ENCODE data around the gene CNOT9. TPM values are rescaled to one million over a fixed set of nuclear protein-coding genes. Genes with fewer than 3 reads are reported as not detected.
A peak's percentile ranks its signal among the peaks of the same experiment; 100 is the strongest.
"Not testable (repeated sequence)": the region's sequence is repeated elsewhere in the genome, so short reads cannot be mapped to it uniquely, and the experiment has no call there.

Gene CNOT9, protein sequence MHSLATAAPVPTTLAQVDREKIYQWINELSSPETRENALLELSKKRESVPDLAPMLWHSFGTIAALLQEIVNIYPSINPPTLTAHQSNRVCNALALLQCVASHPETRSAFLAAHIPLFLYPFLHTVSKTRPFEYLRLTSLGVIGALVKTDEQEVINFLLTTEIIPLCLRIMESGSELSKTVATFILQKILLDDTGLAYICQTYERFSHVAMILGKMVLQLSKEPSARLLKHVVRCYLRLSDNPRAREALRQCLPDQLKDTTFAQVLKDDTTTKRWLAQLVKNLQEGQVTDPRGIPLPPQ
- total RNA-seq (ENCODE audit: insufficient read depth, low replicate concordance): 20.0 TPM

DNA sequence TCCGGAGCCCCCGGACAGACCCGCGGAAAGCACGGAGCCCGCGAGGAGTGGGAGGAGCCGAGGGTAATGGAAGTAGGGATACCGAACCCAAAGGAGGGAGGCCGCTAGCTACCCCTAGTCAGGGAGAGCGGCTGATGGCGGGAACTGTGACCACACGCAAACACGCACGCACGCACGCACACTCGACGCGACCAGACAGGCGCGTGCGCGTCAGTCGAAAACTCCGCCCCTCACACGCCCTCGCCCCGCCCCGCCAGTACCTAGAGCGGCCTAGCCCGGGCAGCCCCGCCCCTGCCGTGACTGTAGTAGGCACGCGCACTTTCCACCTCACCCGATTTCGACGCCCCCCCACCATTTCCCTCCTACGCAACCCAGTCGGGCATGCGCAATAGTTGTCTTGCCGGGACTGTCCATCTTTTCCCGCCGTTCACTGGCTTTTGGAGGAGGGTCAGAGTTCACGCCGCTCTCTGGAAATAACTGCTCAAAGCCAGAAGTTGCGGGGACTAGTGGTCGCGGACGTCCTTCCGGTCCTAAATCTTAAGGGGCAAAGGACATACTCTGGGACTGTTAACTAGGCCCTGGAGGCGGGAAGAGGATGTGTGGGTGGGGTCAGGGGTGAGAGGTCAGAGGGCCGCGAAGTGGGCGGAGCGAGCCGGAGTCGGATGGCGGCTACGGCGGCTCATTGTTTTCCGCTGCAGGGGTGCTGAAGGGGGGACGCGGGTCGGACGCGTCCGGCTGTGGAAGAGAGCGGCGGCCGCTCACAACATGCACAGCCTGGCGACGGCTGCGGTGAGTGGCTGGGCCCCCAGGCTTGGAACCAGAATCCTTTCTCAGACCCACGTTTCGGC is at the start of gene CNOT9, which contains the start of gene USP37:
CNOT9 (plus strand) TSS at position 650 of the 848 bp plus-strand sequence; CDS start at position 766, 116 bp downstream.
USP37 (minus strand) TSS at position 162 of the 848 bp plus-strand sequence. CDS start 9,698 bp downstream, outside the sequence.
- peak; percentile 99 for DNase-seq (ENCODE audit: low spot score)

DNA sequence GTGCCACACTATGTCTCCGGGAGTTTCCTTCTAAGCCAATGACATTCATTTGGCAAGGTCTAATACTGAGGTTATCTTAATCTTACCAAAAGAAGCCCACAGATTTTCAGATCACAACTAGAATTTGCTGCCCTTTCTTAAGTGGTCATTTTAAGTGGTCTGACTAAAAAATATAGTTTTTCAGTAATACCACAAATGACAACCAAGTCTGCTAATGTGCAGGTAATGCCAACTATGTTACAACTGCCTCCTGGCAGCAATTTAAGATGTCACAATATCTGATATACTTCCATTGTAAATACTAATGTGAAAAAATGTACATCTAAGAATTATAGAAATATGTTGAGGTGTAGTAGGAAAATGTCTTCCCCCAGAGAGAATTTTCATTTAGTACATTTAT is 49.8 kb upstream of the CNOT9 start:
- no peak for DNase-seq (ENCODE audit: low spot score)

DNA sequence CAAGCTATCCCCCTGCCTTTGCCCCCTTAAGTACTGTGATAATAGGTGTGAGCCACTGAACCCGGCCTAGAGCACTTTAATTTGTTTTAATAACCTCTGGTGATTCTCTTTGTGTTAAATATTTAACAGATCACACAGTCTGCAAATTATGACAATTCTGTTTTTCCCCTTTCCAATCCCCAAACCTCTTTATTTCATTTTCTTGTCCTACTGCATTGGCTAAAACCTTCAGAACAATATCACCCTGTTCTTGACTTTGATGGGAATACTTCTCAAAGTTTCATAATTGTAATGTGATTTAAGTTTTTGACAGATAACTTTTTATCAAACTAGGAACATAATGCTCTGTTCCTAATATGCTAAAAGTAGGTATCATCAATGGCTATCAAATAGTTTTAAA is 45.0 kb upstream of the CNOT9 start:
- DNase-seq (ENCODE audit: low spot score): no peak

DNA sequence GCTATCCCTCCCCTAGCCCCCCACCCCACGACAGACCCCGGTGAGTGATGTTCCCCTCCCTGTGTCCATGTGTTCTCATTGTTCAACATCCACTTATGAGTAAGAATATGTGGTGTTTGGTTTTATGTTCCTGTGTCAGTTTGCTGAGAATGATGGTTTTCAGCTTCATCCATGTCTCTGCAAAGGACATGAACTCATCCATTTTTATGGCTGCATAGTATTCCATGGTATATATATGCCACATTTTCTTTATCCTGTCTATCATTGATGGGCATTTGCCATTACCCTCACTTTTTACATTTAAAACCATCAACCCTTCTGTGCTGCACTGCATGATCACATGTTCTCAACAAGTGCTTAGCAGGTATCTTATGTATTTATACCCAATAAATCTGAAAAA is 40.2 kb upstream of the CNOT9 start:
- DNase-seq (ENCODE audit: low spot score): not testable (repeated sequence)

DNA sequence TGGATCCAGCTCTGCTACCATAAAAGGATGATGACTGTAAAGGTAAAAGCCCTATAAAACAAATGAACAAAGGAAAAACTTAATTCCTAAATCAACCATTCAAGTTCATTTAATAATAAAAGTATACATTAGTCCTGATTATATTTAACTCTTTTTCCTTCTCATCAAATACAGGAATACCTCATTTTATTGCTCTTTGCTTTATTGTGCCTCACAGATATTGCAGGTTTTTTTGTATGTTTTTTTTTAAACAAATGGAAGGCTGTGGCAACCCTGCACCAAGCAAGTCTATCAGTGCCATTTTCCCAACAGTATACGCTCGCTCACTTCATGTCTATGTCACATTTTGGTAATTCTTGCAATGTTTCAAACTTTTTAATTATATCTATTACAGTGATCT is 38.6 kb upstream of the CNOT9 start:
- no peak for DNase-seq (ENCODE audit: low spot score)

DNA sequence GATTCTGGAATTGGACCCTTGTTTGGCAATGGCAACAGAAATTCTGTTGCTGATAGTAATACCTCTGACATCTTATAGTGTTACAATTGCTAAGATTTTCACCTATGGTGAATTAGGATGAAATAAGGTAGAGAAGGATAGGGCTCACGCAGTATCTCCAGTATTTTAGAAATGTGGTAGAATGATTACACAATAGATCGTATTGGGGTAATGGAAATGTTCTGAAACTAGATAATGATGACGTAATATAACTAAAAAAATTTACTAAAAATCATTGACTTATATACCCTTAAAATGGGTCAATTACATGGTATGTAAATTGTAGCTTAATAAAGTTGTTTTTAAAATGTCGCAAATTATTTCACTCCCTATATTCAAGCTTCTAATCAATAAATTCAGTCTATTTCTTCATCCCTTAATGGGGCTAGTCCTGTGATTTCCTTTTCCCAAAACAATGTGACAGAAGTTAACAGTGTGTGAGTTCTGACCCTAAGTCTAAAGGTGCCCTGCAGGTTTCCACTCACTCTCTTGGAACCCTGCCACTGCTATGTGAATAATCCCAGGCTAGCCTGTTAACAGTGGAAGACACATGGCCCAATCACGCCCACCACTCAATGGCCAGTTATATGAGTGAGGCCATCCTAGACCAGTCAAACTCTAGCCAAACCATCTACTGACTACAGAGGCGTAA is 31.7 kb upstream of the CNOT9 start:
- DNase-seq (ENCODE audit: low spot score): no peak

DNA sequence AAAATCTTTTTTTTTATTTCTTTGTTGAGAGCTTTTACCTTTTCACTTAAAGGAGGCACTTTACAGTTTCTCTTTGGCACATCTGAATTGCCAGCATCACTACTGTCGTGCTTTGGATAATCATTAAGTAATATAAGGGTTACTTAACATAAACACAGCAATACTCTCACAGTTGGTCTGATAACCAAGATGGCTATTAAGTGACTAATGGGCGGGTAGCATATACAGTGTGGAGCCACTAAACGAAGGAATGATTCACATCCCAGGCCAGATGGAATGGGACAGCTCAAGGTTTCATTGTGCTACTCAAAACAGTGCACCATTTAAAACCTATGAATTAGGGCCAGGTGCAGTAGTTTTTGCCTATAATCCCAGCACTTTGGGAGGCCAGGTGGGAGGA is 28.6 kb upstream of the CNOT9 start:
- no peak for DNase-seq (ENCODE audit: low spot score)

DNA sequence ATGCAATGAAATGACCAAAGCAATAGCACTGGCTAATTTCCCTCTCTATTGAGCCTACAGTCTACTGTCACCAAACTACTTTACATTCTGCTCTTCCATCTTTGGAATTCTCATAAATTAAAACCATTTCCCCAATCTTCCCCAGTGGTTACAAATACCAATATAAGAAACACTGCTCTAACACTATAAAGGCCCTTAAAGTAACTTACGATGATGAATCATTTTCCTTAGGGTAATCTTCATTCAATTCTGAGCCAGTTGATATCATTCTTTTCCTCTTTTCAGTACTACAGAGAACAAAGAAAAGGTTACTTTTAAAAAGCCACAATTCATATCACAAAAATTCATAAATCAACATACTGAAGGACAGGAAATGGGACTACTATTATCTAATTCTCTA is 22.6 kb upstream of the CNOT9 start:
- no peak for DNase-seq (ENCODE audit: low spot score)

DNA sequence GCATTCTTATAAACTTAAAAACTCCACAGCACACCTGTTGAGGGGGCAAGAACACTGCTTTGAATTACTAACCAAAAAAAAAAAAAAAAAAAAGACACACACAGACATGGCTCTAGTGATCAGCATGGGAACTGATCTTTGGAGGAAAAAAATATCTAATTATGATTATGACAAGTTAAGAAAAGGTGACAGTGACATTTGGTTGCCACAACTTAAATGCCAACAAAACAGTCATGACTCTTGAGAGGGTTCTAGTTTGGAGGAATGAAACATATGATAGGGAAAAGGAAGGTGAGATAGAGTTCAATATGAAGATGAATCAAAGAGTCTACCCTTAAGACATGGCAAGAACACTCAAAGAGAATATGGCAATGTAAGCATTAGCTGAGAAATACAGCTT is 21.1 kb upstream of the CNOT9 start:
- DNase-seq (ENCODE audit: low spot score): no peak

DNA sequence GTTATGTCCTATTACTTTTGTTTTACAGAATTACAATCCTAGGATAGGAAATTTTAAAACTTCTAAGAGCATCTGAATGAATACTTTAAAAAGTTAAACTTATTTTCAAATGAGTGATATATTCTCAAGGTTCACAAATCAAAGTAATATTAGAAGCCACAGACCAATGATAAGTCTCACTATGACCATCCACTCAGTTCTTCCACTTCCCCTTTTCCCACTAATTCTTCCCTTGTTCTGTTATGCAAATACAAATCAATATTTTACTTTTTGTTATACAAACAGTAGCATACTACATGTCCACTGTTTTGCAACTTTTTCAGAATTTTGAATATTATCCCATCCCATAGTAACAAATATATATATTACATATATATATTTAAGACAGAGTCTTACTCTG is 20.7 kb upstream of the CNOT9 start:
- no peak for DNase-seq (ENCODE audit: low spot score)

DNA sequence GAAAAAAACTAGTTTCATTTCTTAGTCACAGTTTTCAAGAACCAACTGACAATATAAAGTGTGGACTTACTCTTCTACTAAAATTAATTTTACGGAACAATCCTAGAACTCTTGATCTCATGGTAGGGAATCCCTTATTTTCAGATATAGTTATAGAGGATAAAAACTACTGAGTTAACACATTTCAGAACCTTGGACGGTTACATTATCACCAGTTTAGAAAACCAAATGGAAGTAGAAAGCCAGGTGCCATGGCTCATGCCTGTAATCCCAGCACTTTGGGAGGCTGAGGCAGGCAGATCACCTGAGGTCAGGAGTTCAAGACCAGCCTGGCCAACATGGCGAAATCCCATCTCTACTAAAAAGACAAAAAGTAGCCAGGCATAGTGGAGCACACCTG is 14.4 kb upstream of the CNOT9 start:
- DNase-seq (ENCODE audit: low spot score): not testable (repeated sequence)

DNA sequence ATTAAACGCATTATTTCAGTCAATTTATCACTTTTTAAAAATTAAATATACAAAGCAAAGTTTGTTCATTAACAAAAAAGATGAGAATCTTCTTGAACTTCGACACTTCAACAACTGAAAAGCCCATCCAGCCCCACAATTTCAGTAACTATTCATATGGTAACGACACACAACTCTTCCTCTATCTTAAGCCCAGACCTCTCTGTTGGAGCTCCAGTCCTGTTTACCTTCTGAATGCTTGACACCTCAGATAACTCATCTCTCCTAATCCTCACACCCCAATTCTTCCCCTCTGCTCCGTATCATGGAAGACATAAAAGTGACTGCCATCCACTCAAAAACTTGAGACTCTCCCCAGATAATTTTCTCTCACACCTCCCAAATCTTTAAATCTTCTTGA is 13.1 kb upstream of the CNOT9 start:
- no peak for DNase-seq (ENCODE audit: low spot score)

DNA sequence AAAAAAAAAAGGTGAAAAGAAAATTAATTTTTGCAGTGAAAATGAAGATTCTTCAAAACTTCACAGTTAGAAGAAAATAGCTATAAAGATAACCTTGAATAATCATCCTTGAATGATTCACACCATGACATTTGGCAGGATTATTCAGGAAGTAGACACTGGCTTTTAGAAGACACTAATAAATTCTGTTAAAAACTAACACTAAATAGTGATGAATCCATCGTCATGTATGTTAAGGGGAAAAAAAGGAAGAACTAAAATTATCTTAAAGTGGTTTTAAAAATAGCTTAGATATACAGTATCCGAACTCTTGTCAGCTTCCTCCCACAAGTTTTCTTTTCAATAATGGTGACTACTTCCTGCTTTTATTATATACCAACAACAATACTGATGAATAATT is 10.7 kb upstream of the CNOT9 start:
- DNase-seq (ENCODE audit: low spot score): no peak

DNA sequence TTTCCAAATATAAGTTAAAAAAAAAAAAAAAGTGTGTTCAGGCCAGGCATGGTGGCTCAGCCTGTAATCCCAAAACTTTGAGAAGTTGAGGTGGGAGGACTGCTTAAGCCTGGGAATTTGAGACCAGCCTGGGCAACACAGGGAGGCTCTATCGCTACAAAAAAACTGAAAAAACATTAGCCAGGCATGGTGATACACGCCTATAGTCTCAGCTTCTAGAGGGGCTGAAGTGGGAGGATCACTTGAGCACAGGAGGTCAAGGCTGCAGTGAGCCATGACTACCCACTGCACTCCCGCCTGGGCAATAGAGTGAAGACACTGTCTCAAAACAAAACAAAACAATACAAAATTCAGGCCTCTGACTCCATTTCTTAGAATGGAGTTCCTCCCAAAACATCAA is 9.7 kb upstream of the CNOT9 start:
- no peak for DNase-seq (ENCODE audit: low spot score)

DNA sequence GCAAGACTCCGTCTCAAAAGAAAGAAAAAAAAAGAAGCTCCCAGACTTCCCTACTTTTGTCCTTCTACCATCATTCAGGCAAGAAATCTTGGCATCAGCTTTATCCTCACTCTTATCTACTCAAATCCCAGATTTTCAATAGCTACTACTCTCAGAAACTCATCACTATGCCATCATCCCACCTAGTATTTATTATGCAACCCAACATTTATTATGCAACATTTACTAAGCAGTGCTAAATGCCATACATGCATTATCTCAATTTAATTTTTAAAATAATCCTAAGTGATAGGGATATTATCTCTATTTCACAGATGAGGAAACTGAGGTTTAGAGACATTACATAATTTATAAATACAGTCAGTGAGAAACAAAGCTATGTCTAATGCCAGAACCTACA is 4.6 kb upstream of the CNOT9 start:
- DNase-seq (ENCODE audit: low spot score): no peak

DNA sequence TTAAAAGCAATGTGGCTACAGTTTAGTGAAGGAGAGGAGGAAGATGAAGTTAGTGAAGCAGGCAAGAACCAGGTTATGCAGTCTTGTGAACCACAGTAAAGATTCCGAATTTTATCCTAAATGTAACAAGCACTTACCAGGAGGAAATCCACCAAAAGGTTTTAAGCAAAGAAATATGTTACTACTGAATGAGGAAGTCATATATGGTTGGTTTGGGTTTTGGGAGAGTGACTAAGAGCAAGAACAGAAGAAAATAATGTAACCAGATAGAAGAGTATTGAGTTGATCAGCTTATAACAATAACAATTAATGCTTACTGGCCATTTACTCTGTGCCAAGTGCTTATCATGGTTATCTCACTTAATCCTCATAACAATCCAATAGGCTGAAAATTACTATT is 2.3 kb upstream of the CNOT9 start:
- DNase-seq (ENCODE audit: low spot score): no peak

DNA sequence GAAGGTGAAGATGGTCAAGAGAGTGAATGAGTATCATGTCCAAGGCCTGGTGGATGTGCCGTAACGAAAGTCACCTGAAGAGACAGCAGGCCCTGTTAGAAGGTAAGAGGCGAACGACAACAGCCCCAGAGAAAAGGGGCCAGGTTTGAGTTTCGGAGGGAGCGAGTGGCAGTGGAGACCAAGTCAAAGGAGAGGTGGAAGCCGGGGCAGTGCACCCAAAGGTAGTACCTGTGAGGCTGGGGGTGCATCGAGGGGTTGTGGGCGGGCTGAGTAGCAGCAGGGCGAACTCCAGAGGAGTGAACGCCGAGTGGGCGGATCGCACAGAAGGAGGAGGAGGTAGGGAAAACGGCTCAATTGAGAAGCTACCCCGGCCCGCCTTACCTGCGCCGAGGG is 846 bp upstream of the CNOT9 start:
- no peak for DNase-seq (ENCODE audit: low spot score)

DNA sequence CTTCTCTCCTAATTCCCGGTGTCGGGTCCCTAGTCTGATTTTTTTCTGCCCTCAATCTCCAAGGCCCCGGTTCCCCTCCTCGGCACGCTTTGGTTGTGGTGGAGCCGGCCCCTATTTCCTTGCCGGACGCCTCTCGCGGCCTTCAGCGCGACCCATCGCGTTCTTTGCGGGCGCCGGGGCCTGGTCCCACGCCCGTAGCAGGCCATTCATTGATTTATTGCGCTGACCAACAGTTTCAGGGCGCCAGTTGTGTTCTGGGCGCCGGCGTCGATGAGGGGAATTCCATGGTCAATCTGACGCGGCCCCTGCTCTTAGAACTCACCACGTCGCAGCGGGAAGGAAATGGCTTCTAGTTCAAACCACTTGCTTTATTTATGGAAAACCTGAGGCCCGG is 396 bp downstream of the CNOT9 start:
- peak; percentile 45 for DNase-seq (ENCODE audit: low spot score)

DNA sequence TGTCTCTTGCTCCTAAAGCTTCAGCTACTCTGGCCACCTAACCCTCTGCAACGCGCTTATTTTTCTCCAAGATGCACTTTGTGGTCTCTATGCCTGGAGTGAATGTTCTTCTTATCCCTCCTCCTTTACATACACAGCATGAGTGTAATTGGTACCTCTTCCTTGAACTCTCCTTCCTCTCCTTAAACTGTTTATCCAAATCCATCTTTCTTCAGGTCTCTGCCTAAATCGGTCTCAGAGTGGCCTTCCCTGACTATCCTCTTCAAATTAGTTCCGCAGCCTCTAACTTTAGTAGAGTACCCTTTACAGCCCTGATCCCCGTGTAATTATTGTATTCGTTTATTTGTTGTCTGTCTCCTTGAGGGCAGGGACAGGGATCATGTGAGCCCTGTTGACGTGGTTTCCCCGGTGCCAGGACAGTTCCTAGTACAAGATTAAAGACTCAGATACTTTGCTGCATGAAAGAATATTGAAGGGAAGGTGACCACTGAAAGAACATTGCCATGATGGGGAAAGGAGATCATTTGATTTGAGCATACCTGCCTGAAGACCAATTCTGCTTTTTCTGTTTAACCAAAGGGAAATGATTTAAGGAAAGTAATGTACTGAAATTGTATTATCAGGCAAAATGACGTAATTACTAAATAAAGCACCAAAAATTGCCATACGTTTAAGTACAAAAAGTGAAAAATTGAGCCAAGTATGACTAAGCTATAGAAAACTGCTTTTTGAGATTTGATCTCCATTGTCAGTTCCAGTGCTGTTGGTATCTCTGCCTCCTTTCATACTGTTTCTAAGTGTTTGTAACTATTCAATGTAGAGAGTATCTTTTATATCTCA is 1.2 kb downstream of the CNOT9 start:
- peak; percentile 24 for DNase-seq (ENCODE audit: low spot score)

DNA sequence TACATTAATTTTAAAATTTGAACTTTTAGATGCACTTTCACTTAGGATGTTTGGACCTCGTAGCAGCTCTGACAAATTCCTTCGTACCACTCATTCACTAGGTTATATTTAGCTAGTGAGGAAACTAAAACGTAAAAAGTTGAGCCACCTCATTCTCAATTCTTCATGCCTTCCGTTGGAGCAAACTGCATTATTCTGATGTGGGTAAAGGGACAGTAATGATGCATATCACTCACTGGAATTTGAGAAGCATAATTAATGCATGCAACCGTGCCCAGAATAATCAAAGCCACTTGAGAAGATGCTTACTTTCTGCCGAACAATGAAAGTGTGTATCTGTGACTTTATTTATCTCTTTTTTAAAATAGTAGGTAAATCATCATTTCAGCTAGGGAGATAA is 2.2 kb downstream of the CNOT9 start:
- no peak for DNase-seq (ENCODE audit: low spot score)

DNA sequence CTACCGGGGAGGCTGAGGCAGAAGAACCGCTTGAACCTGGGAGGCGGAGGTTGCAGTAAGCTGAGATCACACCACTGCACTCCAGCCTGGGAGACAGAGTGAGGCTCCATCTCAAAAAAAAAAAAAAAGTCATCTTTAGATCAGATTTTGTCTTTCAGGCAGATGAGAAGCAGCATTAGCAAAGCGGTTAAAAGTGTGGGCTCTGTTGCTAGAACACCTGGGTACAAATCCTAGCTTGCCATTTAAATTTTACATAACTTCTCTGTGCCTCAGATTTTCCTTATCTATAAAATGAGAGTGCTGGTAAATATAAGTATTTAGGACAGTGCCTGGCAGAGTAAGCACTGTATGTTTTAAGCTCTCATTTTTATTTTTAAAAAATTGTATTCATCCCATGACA is 8.2 kb downstream of the CNOT9 start:
- DNase-seq (ENCODE audit: low spot score): no peak

Measured in umbilical cord (tissue), 2 donors.